Measurements from ENCODE around the gene SPATA2L.

The SPATA2L gene

DNA sequence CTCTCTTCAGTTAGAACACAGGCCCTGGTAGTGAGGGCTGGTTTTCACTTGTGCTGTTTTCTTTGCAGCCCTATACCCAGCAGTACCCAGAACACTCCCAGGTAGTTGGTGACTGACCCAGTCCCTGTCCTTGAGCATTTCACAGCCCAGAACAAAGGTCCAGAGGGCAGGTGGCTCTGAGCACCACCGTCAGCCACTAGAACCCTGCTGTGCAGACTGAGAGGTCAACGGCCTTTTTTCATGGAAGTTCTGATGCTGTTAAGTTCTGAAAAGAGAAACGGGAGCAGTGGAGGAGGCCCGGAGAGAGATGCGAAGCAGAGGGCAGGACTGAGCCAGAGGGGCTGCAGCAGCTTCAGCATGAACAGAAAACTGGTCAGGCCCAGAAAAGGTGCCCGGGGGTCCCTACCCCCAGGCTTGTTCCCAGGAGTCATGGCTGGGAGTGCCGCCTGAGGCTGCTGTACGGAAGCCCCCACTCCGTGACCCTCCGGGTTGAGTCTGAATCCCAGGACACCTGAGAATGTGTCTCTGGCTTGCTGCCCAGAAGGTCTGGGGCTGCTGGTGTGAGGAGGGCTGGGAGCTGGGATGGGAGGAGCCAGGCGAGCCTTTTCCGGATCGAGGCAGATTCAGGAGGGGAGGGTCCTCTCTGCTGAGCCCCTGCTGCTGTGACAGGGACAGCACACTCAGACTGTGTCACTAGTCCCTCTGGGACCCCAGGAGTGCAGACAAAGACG, 28.5 kb upstream of the SPATA2L start:
- DNase-seq (ENCODE audit: low read depth in 2 of 3, low spot score in 2 of 3): no peak

DNA sequence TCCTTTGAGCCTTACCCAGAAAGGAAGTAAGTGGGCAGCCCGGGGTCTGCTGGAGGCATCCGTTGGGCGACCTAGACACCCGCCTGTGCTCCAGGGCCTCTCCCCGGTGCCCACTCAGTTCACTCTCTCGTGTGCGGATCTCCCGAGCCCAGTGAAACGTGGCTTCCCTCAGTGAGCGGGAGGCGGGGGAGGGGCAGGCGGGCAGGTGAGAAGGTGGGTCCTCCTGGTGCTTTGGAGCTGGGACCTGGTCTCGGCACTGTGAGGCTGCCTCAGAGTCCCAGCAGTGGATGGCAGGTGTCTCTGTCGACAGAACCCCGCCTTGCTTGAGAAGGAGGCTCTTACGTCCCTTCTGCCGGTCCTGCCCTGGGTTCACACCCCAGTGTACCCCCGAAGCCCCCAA, 27.8 kb upstream of the SPATA2L start:
- no peak for DNase-seq (ENCODE audit: low read depth in 2 of 3, low spot score in 2 of 3)

DNA sequence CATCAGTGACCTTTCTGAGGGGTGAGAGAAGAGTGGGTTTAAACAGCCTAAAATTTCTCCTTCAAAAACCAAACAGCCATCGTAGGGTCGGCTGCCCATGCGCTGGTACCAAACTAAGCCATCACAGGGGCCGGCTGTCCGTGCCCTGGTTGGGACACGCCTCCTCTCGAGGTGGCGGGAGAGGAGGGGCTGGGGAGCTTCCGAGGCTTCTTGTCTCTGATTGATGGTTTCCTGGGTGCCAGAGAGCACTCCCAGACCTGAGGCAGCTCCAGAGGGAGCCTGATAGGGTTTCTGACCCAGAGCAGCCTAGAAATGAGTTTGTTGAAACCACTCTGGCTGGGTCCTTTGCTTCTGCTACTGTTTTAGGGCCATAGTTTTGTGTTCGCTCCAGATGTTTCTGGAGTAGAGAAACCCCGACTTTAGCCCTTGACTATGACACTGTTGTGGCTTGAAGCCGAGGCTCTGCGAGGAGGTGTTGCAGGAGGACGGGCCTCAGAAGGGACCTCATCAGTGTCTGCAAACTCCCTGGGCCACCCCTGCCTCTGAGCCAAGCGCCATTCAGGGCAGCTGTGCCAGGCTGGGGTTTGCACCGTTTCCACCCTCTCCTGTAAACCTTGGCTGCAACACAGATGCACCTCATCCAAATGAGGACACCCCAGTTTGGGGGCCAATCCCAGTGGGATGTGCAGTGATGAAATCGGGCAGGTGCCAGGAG, 26.1 kb upstream of the SPATA2L start:
- no peak for DNase-seq (ENCODE audit: low read depth in 2 of 3, low spot score in 2 of 3)

DNA sequence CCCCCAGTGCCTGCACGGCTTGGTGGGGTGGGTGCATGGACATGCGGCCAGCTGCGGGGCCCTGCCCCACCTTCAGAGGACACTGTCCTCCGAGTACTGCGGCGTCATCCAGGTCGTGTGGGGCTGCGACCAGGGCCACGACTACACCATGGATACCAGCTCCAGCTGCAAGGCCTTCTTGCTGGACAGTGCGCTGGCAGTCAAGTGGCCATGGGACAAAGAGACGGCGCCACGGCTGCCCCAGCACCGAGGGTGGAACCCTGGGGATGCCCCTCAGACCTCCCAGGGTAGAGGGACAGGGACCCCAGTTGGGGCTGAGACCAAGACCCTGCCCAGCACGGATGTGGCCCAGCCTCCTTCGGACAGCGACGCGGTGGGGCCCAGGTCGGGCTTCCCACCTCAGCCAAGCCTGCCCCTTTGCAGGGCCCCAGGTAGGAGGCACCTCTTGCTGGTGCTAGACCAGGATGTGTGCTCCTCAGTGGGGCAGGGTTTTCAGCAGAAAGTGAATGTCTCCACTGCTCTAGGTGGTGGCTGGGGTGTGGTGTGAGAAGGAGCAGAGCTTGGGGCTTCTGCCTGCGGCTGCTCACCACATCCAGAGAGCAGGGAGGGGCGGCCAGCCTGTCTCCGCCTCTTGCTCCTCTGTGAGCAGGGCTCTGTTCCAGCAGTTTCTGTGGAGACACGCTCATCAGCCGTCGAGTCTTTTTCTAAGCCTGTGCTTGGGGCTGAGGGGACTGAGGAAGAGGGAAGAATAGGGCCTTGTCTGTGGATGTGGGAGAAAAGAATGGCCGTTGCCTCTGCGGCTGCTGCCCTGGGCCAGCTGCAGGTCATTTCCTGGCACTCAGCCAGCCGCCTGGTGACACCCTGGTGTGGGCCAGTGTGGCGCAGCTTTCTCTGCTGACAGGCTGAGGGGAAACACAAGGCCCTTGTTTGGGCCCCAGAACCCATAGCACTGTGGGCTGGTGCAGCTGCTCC, 22.1 kb upstream of the SPATA2L start:
- DNase-seq (ENCODE audit: low read depth in 2 of 3, low spot score in 2 of 3): peak; percentile 40 to 65 (median 44)

DNA sequence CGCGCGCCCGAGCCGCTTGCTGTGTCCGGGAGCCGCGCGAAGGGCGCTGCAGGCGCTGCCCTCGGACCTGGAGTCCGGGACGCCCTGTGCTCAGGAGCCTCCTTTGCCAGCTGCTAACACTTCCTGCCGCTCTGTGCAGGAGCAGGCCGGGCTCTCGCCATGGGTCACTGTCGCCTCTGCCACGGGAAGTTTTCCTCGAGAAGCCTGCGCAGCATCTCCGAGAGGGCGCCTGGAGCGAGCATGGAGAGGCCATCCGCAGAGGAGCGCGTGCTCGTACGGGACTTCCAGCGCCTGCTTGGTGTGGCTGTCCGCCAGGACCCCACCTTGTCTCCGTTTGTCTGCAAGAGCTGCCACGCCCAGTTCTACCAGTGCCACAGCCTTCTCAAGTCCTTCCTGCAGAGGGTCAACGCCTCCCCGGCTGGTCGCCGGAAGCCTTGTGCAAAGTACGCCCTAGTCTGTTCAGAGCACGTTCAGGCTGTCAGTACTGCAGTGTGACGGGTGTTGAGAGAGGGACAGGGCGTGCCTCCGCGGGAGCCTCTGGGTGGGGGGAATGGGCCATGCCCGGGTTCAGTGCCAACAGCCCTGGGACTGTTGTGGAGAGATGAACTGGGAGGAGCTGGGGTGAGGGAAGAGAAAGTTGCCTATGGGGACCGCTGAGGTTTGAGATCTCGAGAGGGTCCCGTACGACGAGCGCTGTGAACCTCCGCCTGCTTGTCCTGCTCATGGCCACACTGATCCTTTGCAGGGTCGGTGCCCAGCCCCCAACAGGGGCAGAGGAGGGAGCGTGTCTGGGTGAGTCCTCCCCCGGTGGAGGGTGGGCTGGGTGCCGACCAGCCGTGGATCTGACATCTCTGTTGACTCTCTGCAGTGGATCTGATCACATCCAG, 21.1 kb upstream of the SPATA2L start:
- peak in 2 of 3 experiments; percentile 36 to 47 for DNase-seq (ENCODE audit: low read depth in 2 of 3, low spot score in 2 of 3)

DNA sequence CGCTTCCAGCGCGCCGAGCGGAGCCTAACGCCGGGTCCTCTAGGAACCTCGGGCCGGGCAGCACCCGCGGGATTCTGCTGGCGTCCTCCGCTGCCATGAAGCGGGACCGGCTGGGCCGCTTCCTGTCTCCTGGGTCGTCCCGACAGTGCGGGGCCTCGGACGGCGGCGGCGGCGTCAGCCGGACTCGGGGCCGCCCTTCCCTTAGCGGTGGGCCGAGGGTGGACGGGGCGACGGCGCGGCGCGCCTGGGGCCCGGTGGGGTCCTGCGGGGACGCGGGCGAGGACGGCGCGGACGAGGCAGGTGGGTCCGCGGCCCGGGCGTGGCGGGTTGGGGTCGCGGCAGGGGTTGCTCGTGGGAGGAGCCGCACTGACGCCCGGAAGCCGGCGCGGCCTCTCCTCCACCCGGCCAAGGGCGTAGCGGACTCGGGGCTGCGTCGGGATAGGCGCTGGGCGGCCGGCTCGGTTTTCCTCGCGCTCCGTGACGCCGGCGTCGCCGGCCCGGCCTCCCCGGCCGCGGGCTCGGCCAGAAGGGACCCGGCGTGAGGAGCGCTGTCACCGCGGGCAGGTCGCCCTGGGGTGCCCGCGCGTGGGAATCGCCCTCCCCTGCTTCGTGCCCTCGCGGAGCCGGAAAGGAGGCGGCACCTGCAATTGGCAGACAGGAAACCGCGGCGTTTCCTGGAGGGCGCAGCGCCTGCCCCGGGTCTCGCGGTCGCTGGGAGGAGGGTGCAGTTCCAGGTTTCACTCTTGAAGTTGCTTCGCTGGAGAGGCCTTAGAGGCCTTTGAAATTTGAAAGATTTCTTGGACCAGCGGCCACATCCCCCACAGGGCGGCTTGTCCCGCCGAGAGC, 20.3 kb upstream of the SPATA2L start:
- peak; percentile 54 to 66 (median 63) for DNase-seq (ENCODE audit: low read depth in 2 of 3, low spot score in 2 of 3)

DNA sequence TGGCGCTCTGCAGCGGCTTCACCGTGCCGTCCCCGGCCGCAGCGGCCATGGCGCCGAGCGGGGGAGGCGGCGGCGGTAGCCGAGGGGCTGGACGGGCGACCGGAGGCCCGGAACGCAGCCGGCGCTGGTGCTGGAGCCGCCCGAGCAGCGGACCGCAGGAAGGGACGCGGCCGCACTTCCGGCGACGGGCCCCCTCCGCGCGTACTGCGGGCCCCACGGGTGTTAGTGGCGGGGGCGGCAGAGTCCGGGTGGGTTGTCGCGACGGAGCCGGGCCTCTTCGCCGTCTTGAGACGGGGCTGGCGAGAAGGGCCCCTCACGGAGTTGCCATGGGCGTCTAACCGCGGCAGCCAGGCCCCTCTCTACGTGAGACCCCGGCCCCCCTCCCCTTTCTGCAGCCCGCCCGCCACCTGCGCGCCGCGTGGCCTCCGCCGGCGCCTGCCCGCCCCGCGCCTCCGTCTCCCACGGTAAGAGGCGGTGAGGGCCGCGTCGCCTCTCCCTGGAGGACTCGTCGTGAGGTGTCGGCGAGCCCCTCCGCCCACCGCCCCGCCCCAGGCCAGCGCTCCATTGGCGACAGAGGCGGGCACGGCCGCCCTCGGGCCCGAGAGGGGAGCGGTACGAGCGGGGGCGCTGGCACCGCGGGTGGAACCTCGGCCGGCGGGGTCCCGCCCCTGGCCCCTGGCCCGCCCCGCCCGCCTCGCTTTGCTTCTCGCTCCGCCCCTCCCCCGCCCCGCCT, 19.5 kb upstream of the SPATA2L start, which contains the start of the genes VPS9D1 and ZNF276:
VPS9D1 (minus strand) TSS at position 86 of the 733 bp plus-strand sequence; CDS start at position 49, 37 bp downstream.
ZNF276 (plus strand) TSS at position 725 of the 733 bp plus-strand sequence. CDS start 104 bp downstream, outside the sequence.
- peak; percentile 64 to 76 (median 69) for DNase-seq (ENCODE audit: low read depth in 2 of 3, low spot score in 2 of 3)

DNA sequence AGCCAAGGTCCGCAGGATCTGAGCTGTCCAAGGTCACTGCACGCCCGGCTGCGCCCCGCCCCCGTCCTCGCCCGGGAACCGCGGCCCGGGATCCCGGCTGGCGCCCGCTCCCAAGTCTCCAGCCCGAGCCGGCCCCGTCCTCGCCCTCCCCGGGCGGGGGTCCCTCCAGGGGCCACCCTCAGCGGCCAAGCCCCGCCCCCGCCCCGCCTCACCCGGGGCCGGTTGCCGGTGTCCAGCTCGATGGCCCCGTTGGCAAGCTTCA, 19.0 kb upstream of the SPATA2L start:
- DNase-seq (ENCODE audit: low read depth in 2 of 3, low spot score in 2 of 3): peak in 1 of 3 experiments; percentile 40

DNA sequence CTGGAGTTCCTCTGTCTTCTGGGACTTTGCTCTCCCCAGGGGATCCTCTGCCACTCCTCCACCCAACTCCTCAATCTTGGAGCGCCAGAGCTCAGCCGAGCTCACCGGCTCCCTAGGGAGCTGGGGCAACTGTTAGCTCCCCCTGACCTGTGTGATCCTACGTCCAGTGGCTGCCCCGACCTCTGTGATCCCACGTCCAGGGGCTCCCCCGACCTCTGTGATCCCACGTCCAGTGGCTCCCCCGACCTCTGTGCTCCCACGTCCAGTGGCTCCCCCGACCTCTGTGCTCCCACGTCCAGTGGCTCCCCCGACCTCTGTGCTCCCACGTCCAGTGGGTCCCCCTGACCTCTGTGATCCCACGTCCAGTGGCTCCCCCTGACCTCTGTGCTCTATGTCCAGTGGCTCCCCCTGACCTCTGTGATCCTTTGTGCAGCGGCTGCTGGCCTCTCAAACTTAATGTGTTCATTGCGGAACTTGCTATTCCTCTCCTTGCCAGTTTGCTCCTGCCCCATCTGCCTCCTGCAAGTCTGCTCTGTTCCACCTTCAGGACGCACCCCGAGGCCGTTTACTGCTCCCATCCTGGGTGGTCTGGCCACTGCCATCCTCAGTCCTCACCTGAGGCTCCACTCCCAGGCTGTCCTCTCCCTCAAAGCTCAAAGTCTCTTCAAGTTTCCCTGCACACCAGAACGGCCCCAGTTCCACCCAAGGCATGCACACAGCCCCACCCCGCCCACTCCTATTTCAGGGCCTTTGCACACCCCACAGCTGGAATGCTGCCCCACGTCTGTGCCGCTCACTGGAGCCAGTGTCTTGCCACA, 16.4 kb upstream of the SPATA2L start:
- no peak for DNase-seq (ENCODE audit: low read depth in 2 of 3, low spot score in 2 of 3)

DNA sequence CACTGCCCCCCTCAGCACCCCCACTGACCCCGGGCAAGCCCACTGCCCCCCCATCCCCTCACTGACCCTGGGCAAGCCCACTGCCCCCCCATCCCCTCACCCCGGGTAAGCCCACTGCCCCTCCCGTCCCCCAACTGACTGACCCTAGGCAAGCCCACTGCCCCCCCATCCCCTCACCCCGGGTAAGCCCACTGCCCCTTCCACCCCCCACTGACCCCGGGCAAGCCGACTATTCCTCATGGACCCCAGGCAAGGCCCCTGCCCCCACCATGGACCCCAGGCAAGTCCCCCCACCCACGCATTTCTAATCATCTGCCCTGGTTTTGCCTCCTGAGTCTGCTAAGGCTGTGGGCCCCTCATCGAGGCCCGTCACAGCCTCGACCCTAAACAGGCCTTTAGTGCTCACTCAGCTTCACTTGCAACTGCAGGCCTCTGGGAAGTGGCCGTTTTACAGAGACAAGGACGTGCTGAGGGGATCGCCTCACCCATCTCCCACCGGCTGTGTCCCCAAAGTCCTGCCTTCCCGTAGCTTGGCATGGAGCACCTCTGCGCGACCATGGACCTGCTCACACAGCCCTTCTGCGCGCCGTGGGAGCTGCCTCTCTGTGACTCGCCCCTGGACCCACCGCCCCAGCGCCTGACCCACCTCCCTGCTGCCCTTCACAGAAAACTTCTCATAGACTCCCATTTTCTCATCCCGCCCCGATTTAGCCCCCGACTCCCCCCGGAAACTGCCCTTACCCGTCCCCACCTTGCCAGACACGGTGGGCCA, 15.6 kb upstream of the SPATA2L start:
- no peak for DNase-seq (ENCODE audit: low read depth in 2 of 3, low spot score in 2 of 3)

DNA sequence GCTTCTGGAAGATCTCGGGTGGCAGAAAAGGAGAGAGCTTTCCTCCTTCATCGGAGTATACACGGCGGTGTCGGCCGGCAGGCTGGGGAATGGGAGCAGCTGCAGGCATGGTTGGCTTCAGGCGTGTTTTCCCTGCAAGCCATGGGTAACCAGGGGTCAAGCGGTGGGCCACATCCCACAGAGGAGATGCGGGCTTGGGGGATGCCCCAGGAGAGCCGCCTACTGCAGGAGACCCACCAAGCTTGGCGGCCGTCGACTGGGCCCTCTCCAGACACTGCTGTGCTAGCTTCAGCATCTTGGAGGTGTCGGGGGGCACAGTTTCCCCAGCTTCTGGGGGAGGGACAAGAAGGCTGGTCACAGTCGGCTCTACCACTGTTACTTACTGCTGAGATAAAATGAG, 15.0 kb upstream of the SPATA2L start:
- no peak for DNase-seq (ENCODE audit: low read depth in 2 of 3, low spot score in 2 of 3)

DNA sequence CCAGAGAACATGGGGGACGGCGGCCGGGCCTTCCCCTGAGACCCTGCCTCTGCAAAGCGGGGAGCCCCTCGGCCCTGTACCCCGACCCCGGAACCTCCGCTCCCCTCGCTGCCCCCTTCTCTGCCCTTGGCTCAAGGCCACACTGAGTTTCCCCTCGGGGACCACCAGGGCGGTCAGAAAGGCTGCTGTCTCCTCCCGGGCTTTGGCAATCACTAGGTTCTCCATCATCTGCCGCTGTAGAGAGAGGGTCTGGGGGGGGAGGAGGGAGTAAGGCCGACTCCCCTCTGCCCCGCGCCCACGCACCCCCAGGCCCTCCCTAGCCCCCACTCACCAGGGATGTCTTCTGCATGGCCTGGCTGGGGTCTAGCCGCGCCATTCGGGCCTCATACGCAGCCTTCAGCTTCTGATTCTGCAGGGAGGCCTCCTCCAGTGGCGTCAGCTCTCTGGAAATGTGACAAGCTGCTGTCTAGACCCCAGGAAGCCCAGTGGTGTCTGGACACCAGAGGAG, 10.8 kb upstream of the SPATA2L start:
- no peak for DNase-seq (ENCODE audit: low read depth in 2 of 3, low spot score in 2 of 3)

DNA sequence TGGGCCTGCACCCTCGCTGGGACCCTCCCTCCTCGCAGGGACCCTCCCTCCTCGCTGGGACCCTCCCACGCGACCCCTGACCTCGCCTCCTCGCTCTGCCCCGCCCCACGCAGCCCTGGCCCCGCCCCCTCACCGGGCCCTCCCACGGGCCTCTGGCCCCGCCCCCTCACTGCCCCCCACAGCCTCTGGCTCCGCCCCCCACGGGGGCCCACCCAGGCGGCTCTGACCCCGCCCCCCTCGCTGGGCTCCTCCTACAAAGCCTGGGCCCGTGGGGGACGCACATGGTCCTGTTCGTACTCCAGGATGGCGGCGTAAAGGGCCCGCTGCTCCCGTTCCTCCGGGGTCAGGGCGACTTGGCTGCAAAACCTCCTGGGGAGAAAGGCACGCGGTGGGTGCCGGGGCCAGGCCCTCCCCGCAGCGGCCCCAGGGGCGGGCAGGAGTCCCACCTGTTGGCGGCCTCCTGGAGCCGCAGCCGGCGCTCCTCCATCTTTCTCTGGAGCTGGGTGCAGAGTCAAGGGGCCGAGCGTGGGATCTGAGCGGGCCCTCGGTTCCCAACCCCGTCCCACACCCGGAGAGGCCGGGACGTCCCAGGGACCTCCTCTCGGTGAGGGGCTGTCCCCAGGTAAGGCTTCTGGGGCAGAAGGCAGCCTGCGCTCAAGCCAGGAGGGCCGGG, 10.2 kb upstream of the SPATA2L start:
- peak; percentile 67 to 79 (median 67) for DNase-seq (ENCODE audit: low read depth in 2 of 3, low spot score in 2 of 3)

DNA sequence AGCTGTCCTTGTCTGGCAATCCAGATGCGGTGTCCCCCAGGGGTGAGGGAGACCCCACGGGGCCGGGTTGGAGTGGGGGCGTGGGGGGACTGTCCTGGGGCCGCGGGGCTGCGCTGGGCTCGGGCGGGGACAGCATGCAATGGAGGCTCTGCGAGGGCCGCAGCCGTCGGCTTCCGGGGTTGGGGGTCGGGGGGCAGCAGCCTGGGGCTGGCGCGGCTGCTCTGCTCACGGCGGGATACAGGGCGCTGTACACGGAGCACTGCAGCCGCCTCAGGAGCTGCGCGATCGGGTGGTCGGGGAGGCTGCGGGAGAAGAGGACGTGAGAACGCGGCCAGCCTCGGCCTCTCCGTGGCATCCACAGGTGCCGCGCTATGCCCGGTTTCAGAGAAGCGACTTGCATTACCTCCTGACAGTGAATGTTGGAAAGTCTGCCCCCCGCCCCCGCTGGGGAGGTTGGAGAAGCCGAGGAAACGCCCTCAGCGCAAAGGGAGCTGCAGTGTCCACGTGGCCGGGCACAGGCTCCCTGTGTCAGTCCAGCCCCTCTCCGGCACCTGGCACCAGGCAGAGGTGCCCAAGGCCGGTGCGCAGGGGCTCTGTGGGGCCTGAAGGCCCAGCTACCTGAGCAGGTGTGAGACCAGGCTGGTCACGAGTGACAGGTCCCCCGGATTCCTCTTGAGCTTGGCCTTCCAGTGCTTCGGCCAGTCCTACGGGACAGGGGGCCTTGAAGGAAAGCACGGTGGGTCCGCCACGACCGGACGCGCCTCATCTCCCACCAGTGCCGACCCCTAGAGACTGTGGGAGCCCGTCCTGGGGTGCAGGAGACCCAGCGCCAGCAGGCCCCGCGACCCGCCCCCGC, 9.4 kb upstream of the SPATA2L start:
- no peak for DNase-seq (ENCODE audit: low read depth in 2 of 3, low spot score in 2 of 3)

DNA sequence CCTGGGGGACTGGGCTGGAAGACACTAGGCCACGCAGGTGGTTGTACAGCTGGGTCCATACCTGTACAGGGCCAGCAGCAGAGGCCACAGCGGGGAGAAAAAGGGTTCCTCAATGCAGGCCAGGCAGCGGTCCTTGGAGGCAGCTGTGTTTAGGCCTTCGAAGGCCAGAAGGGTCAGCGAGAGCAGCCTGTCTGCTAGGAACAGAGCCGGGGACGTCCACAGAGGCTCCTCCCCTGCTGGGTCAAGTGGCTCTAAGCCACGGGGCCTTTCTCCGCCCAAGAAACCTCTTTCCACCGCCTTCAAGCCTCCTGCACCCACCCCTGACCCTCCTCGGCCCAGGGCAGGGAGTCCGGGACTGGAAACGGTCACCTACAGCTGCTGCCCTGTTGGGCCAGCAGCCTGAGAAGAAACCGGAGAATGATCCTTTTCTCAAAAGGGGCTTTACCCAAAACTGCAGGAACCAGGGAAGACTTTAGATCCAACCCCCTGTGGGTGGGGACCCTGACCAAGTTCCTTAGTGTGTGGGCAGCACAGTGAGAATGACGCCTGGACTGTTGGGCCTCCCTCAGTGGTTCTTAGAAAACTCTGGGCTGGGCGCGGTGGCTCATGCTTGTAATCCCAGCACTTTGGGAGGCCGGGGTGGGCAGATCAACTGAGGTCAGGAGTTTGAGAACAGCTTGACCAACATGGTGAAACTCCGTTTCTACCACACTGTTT, 8.4 kb upstream of the SPATA2L start:
- DNase-seq (ENCODE audit: low read depth in 2 of 3, low spot score in 2 of 3): no peak
